ENCODE data around the gene SUPT3H.

SUPT3H gene

GRCh38 chr6:45415788-45416518 is 38.2 kb upstream of the SUPT3H start:
- no peak overlapping the region for H3K4me3 ChIP-seq (ENCODE audit: low read depth, low read length)

GRCh38 chr6:45415315-45415714 is 37.6 kb upstream of the SUPT3H start:
- no peak overlapping the region for H3K4me3 ChIP-seq (ENCODE audit: low read depth, low read length)
- TF ChIP-seq CTCF (IDR thresholded peaks at IDR 0.05; ENCODE audit: low read depth, low read length): no peak

More at GRCh38 chr6:45415788-45416518, 38.2 kb upstream of the SUPT3H start:
- TF ChIP-seq CTCF (IDR thresholded peaks at IDR 0.05; ENCODE audit: low read depth, low read length): no peak

GRCh38 chr6:45411959-45412358 is 34.2 kb upstream of the SUPT3H start:
- H3K4me3 ChIP-seq (ENCODE audit: low read depth, low read length): no peak overlapping the region
- no peak for TF ChIP-seq CTCF (IDR thresholded peaks at IDR 0.05; ENCODE audit: low read depth, low read length)

- no peak overlapping the region for H3K4me3 ChIP-seq (ENCODE audit: low read depth, low read length)
Measured at GRCh38 chr6:45400021-45400420, 22.3 kb upstream of the SUPT3H start.

GRCh38 chr6:45398075-45398813 is 20.5 kb upstream of the SUPT3H start:
- no peak overlapping the region for H3K4me3 ChIP-seq (ENCODE audit: low read depth, low read length)
- no peak for TF ChIP-seq CTCF (IDR thresholded peaks at IDR 0.05; ENCODE audit: low read depth, low read length)

More at GRCh38 chr6:45400021-45400420, 22.3 kb upstream of the SUPT3H start:
- TF ChIP-seq CTCF (IDR thresholded peaks at IDR 0.05; ENCODE audit: low read depth, low read length): no peak

- no peak overlapping the region for H3K4me3 ChIP-seq (ENCODE audit: low read depth, low read length)
- no peak for TF ChIP-seq CTCF (IDR thresholded peaks at IDR 0.05; ENCODE audit: low read depth, low read length)
Measured at GRCh38 chr6:45394586-45395095, 16.9 kb upstream of the SUPT3H start.

GRCh38 chr6:45388328-45388727 is 10.6 kb upstream of the SUPT3H start:
- H3K4me3 ChIP-seq (ENCODE audit: low read depth, low read length): no peak overlapping the region

More at GRCh38 chr6:45388328-45388727, 10.6 kb upstream of the SUPT3H start:
- no peak for TF ChIP-seq CTCF (IDR thresholded peaks at IDR 0.05; ENCODE audit: low read depth, low read length)

Data from WI38 (cell line).